ENCODE measurements around the gene KCNG2.

Gene KCNG2

DNA sequence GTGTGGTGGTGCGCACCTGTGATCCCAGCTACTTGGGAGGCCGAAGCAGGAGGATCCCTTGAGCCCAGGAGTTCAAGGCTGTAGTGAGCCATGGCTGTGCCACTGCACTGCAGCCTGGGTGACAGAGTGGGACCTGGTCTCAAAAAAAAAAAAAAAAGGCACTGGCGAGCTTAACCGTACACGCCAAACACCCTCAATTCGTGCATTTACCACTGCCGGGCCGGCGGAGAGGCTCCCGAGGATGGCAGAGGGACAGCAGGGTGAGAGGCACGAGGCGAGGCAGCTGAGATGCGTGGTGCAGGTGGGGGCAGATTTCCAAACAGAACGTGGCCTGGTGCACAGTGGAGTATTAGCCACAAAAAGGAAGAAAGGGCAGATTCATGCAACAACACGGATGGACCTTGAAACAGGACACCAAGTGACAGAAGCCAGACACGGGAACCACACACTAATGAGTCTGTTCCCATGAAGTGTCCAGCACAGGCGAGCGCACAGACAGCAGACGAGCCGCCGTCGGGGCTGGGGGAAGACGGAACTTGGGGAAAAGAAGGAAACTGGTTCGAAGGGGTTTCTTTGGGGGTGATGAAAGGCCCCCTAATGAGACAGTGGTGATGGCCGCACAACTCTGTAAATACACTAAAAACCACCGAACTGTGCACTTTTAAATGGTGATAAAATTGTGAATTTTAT is 126.3 kb downstream of the KCNG2 start:
- DNase-seq (ENCODE audit: low read depth, low spot score) = no peak

DNA sequence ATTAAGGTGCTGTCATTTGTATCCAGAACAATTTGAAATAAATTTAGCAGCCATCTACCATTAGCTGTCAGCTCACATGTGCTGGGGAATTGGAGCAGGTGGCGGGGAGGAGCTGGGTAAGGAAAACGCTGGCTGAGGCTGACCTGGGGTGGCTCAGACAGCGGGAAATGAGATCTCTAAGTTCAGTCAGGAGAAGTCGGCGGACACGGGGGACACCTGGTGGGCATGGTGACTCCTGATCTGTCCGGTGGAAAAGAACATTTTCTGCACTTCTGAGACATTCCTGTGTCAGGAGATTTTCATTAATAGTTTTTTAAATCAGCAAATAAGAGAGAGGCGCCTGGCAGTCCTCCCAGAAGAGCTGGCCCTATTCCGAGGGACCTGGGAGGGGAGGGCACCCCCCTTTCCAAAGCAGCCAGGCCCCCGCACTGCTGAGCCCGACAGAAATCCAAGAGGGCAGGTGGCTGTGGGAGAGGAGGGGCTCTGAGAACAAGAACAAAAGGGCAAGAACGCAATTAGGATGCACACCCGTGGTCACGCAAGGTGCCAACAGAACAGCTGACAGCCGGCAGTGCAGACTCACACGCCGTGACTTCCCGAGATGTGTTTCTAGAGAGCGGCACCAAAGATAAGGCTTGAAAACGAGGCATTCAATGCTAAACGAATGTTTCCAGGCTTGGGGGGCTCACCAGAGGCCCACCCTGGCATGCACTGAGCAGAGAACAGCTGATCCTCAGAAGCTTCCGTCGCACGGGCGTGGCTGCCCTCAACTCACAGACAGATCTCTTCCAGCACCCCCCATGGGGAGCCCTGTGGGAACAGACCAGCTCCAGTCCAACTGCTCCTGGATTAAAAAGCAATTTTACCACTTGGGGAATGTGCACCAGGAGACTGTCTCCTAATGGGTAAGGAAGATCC is 127.3 kb downstream of the KCNG2 start:
- no peak for DNase-seq (ENCODE audit: low read depth, low spot score)

DNA sequence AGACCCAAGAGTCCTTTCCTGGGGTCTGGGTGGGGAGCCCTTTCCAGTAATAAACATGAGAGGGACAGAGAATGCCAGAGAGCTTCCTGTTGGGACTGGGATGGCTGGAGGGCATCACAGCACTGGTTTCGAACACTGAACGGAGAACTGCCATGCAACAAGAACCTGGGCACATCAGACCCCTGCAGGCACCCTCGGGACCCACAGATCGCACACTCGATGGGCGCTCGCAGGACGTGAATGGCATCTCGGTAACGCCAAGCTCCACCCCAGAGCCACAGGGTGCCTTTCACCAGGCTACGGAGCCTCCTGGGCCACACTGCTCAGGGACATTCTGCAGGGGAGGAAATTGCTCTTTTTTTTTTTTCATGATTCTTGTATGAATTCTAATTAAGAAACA is 128.6 kb downstream of the KCNG2 start:
- DNase-seq (ENCODE audit: low read depth, low spot score) = no peak

DNA sequence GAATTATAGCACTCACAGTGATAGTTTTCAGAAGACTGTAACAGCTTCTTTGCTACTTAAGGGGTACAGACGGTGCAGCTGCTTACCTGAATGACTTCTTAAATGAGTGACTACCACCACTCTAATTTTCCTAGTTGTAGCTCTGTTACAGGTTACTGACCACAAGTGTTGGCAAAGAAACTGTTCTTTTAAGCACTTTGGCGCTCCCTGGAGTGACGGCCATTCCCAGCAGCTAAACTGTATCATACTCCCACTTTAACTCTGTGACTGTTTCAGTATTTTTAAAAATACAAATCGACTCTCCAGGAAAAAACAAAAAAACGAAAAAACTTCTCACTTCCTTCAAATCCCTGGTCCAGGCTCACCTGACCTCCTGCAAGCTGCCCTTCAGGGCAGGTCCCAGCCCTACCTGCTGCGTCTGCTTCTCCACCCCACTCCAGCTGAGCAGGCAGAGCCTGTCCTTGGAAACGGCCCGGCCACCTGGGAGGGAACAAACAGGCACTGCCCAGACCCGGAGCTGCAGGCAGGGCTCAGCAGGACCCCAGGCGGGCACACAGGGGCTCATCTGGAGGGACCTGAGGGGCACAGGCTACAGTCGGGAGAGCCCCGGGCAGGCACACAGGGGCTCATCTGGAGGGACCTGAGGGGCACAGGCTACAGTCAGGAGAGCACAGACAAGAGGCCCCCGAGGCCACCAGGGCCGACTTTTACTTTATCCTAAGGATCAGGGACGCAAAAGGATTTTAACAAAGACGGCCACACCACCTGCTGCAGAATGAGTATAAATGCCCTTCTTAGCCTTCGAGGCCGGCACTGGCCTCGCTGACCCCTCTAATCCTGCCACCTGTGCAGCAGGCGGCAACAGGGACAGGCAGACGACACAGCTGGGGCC is 129.2 kb downstream of the KCNG2 start:
- DNase-seq (ENCODE audit: low read depth, low spot score) = no peak

DNA sequence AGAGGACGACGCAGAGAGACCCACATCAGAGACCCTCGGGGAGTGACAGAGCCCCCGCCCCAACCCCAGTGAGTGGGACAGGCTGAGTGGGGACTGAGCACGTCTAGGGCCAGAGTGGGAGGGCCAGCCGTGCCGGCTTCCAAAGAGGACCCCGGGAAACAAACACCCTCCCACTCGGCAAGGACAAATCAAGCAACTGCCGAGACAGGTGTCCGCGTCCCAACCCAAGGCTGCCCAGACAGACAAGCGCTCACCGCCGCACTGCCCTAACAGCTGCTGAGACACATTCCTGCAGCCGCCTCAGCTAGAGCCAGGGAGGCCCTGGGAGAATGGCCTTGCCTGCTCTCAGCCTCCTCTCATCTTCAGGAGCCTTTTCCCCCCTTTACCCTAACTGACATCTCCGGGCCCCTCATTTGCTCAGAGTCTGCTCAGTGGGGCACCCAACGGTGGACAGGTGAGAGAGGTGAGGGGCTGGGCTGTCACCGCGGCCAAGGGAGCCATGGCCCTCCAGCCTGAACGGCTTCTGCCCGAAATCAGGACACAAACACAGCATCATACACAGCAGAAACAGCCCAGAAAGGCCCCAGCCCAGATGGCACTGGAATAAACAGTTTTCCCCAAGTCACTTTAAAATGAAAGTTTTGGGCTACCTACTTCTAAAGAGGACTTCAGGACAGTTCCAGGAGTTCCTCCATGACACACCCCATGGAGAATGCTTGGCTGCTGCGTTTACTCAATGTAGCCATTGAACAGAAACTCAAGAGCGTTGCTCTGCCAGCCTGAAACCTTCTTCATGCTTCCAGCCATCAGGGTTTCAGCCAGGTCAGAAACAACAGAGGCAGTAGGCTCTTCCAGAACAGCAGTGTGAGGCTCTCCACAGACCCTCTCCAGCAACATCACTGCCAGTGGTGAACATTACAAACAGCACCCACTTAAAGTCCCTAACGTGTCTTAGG is 130.1 kb downstream of the KCNG2 start:
- no peak for DNase-seq (ENCODE audit: low read depth, low spot score)

DNA sequence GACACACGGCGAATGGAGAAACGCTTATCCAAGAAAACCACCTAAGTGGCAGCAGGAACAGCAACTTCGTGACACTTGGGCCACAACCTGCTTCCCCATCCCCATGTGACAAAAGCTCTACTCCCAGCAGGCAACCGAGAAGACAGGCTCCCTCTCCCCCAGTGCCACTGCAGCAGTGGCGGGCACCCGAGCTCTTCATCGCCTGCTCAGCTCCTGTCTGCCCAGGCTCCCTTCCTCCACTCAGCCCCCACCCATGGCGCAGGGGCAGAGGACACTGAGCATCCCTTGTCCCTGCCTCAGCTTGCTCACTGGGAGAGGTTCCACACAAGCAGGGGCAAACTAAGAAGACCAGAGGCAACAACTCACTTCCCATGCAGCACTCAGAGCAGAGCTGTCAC is 130.8 kb downstream of the KCNG2 start:
- DNase-seq (ENCODE audit: low read depth, low spot score) = no peak

DNA sequence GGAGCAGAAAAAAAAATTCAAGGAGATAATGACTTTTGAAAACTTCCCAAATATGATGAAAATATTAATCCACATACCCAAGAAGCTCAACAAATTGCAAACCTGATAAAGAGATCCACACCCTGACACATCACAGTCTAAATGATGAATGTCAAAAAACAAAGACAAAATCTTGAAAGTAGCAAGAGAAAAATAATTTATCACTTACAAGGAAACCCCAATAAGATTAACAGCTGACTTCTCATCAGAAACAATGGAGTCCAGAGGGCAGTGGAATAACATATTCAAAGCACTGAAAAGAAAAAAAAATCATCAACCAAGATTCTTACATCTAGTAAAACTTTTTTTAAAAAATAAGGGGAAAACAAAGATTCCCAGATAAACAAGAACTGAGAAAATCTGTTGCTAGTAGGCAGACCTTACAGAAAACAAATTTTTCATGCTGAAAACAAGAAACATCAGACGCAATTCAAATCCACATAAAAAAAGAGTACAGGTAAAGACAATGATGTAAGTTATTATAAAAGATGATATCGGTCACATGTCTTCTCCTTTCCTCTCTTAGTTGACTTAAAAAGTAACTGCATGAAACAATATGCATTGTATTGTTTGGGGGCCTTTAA is 132.4 kb downstream of the KCNG2 start:
- no peak for DNase-seq (ENCODE audit: low read depth, low spot score)

DNA sequence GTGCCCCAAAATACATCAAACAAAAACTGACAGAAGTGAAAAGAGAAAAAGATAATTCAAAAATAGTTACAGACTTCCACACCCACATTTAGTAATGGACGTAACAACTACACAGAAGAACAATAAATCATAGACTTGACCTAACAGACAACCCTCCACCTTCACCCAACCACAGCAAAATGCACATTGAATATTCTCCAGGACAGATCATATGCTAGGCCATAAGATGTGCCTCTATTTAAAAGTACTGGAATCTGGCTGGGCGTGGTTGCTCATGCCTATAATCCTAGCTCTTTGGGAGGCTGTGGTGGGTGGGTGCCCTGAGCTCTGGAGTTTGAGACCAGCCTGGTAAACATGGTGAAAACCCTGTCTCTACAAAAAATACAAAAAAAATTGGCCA is 133.7 kb downstream of the KCNG2 start:
- no peak for DNase-seq (ENCODE audit: low read depth, low spot score)

DNA sequence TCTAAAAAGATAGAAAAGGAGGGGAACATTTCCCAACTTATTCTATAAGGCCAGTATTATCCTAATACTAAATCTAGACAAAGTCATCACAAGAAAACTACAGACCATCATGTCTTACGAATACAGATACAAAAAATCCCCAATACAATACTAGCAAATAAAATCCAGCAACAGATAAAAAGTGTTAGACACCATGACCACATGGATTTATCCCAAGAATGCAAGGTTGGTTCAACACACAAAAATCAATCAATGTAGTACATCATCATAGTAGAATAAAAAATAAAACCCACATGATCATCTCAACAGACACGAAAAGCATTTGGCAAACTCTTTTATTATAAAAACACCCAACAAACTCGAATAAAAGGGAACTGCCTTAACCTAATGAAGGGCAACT is 135.2 kb downstream of the KCNG2 start:
- DNase-seq (ENCODE audit: low read depth, low spot score) = no peak

DNA sequence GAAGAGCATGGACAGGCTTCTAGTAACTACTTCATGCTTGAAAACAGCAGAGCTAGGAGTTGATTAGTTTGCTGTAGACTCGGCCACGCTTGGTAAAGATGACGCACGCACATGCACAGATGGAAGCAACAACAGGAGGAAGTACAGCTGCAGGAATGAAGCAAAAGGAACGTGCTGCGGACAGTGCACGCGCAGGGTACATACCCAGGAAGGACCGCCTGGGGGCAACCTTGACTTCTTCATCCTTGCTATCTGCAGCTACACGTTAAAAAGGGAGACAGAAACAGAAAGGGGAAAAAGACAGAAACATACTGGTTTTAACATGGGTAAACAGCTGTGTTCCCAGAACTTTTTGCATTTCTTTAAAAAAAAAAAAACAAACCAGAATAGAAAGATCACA is 136.0 kb downstream of the KCNG2 start:
- DNase-seq (ENCODE audit: low read depth, low spot score) = no peak

DNA sequence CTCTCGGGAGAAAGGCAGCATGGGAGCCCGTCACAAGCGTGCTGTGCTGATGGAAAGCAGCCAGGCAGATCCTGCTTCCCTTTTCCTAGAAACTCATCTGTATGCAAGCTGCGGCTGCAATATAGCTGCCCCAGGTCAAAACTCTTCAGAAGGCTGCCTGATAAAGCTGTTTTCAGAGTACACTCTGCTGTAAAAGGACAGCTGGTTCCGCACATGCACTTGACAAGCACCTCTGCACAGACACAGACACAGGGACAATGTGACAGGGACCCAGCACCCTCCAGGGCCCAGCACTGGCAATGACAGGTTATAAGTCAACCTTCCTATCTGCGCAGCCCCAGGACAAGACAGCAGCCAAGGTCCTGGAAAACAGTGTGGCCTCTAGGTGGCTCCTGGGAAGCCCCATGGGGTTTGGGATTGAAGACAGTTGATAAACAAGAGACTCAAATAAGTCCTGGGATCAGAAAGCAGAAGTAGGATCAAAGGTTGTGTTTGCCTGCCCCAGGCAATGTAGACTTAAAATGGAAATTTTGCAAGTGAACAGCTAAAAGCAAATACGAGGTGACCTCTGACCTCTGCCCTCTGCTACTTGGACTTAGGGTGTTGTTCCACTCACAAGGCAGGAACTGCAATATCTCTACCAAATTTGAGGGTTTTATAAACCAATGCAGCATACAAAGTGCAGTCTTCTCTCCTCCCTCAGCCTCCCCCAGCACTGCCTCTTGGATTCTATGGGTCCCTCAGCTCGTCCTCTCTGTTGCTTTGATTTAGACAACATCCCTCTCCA is 136.8 kb downstream of the KCNG2 start:
- no peak for DNase-seq (ENCODE audit: low read depth, low spot score)

DNA sequence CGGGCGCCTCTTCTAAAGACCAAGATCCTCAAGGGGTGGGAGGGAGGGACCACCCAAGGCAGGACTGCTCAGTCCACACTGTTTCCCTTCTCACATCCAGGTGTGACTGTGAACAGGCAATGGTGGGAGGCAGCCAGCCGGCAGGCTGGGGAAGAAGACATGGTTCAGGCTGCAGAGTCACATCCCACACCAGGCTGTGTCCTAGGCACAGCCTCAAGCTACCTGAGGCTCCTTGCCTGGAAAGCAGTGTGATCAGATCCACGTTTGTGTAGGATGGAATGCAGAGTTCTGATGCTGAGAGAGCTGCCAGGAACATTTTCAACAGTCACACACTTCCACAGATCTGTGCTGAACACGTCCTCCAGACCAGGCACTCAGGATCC is 137.4 kb downstream of the KCNG2 start:
- DNase-seq (ENCODE audit: low read depth, low spot score) = no peak

DNA sequence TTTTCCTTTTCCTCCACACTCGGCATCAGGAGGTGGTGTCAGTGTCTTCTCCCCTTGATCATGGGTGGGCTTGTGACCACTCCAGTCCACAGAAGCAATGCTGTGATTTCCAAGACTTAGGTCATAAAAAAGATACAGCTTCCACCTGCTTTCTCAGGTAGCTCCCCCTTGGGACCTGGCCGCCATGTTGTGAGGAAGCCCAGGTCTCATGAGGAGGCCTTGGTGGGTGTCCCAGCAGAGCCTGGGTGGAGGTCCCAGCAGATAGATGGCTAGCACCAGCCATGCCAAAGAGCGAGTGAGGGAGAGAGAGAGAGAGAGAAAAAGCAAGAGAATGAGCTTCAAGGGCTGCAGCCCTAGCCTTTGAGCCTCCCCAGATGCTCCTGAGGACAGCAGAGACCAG is 137.8 kb downstream of the KCNG2 start:
- DNase-seq (ENCODE audit: low read depth, low spot score) = no peak

DNA sequence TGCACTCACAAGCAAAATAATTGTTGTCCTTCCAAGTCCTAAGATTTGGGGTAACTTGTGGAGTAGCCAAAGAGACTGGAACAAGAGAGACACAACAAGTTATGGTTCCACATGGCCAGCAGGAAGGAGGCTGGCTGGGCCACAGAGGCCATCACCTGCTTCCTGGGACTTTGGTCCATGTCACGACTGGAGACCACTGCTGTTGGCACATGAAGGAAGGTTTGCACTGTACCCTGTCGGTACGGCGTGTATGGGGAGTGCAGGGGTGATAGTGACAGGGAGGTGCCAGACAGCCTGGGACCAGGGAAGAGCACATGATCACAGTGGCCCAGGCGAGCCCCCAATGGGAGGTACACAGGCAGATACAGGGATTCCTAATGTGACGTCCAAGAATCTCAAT is 138.2 kb downstream of the KCNG2 start:
- DNase-seq (ENCODE audit: low read depth, low spot score) = no peak

DNA sequence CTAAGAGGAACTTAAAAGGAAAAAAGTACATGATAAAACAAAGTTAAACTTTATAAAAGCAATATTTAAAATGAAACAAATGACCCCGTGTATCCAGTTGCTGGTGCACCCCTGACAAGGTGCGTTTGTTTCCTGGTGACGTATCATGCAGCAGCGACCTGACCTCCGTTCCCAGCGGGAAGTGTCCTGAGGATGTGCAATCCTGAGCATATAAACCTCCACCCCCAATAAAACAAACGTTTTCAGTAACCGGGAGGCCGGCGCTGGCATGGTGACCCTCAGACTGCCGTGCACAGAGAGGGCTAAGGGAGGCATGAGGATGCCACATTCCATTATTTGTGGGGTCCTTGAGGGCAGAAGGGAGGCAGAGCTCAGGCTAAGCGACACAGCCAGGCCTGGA is 138.9 kb downstream of the KCNG2 start:
- no peak for DNase-seq (ENCODE audit: low read depth, low spot score)

DNA sequence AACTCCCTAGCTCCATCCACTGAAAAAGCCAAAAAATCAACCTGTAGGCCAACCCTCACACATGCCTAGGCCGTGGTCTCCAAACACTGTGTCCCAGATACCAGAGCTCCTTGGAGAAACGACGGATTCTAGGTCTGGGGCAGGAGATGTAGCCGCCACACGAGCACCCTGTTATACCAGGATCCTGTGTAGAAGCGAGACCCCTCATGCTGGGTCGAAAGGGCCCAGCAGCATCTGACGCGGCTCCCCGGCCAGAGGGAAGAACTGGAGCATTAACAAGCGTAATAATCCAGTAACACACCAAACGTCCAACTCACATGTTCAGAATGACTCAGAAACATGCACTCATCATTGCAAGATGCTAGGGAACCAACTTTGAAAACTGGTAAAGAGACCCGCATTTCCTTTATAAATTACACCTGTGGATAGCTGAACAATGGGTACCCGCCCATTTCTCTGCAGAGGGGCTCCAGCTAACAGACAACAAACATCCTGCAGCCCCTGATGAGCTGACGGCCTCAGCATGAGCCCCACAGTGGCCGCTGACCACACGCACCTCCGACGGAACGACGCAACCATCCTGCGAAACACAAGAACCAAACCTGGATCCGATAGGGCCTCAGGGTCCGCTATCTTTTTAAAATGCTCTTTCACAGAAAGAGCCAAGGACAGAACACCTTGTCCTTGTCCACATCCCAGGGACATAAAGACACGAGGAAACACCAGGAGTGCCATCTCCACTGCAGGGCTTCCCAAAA is 139.5 kb downstream of the KCNG2 start:
- DNase-seq (ENCODE audit: low read depth, low spot score) = no peak

DNA sequence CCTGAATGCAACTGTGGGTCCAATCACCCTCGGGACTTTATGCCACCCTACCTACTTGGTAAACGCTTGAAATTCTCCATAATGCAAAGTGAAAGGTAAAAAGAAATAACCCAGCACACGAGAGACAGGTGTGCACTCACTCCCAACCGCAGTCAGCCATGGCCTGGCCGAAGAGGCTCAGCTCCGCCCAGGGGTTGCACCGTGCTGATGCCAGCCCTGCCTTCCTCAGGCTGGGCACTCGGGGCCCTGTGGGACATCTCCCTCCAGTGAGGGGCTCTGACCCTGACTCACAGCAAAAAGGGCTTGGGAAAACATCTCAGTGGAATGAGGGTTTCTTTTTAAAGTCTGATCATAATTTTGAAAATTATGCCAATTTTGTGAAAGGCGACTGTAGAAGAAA is 140.5 kb downstream of the KCNG2 start:
- DNase-seq (ENCODE audit: low read depth, low spot score) = no peak

DNA sequence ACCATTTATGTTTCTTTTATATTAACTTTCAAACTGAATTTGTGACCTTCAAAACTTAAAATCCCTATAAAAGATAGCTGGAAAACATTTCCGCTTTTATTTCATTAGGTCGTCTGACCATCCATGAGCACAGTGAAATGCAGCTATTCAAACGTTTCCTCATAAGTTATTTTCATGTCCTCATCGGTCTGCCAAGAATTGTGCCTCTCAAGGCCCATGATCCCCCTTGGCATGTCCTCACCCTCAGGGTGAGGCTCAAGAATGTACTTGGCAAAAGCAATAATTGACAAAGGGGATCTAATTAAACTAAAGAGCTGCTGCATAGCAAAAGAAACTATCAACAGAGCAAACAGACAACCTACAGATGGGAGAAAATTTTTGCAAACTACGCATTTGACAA is 141.4 kb downstream of the KCNG2 start:
- no peak for DNase-seq (ENCODE audit: low read depth, low spot score)
